Epithelial cell of esophagus (primary cell): Measurements from ENCODE around the gene EIF6.

Experiments
- DNase-seq: peaks from one replicate; pipeline ENCODE4 v3.0.0; 2010; ENCODE audit warnings: low read depth
- H3K4me3 ChIP-seq: 2 replicates; pipeline ENCODE4 v1.5.1; 2011; ENCODE audit warnings: mild to moderate bottlenecking, low read length, control low read depth
- CTCF ChIP-seq: IDR thresholded peaks from 2 replicates; pipeline ENCODE4 v1.5.1; 2011; ENCODE audit warnings: low read depth, mild to moderate bottlenecking, low read length, control low read depth, inconsistent platforms; ENCODE audit not compliant: insufficient read depth; ENCODE audit errors: missing control alignments

Gene EIF6

GRCh38 chr20:35298264-35298663 is 13.7 kb upstream of the EIF6 start:
- DNase-seq: no peak
- no peak for TF ChIP-seq CTCF
- H3K4me3 ChIP-seq: no peak overlapping the region

GRCh38 chr20:35297740-35298139 is 13.2 kb upstream of the EIF6 start:
- DNase-seq: no peak
- TF ChIP-seq CTCF: no peak

GRCh38 chr20:35297155-35297554 is 12.6 kb upstream of the EIF6 start:
- no peak for TF ChIP-seq CTCF
- no peak overlapping the region for H3K4me3 ChIP-seq
- no peak for DNase-seq

More at GRCh38 chr20:35297740-35298139, 13.2 kb upstream of the EIF6 start:
- H3K4me3 ChIP-seq: no peak overlapping the region

- no peak for TF ChIP-seq CTCF
- no peak for DNase-seq
- no peak overlapping the region for H3K4me3 ChIP-seq
Observed at GRCh38 chr20:35296101-35296554, 11.6 kb upstream of the EIF6 start.

- TF ChIP-seq CTCF: no peak
- no peak overlapping the region for H3K4me3 ChIP-seq
- DNase-seq: no peak
Observed at GRCh38 chr20:35295674-35296073, 11.1 kb upstream of the EIF6 start.

GRCh38 chr20:35295058-35295457 is 10.5 kb upstream of the EIF6 start:
- no peak for TF ChIP-seq CTCF
- H3K4me3 ChIP-seq: no peak overlapping the region
- no peak for DNase-seq

- no peak overlapping the region for H3K4me3 ChIP-seq
- no peak for DNase-seq
- TF ChIP-seq CTCF: no peak
Observed at GRCh38 chr20:35294293-35294685, 9.7 kb upstream of the EIF6 start.
